Neutrophil (primary cell): ENCODE results near the gene CHADL.
A peak's percentile ranks its signal among the peaks of the same experiment; 100 is the strongest.

ENCODE experiments used
- H3K27ac ChIP-seq: fragments of 200-600 bp; sonication (generic); 2 replicates; pipeline ENCODE4 v1.5.1; 2016; ENCODE audit warnings: mild to moderate bottlenecking, moderate library complexity
- H3K27me3 ChIP-seq: fragments of 200-600 bp; sonication (generic); 2 replicates; pipeline ENCODE4 v1.6.0; 2016; ENCODE audit warnings: mild to moderate bottlenecking
- H3K36me3 ChIP-seq: fragments of 200-600 bp; sonication (generic); 2 replicates; pipeline ENCODE4 v1.5.1; 2017
- H3K4me1 ChIP-seq, 2 experiments: fragments of 200-600 bp in 1 of 2; sonication (generic) in 1 of 2; 1 replicate in 1 of 2; 2 replicates in 1 of 2; pipeline versions ENCODE4 v1.5.1 to v1.6.1; 2013 to 2016; ENCODE audit warnings: low read depth in 1 of 2, low read length in 1 of 2, mild to moderate bottlenecking in 1 of 2, moderate library complexity in 1 of 2; ENCODE audit not compliant: control insufficient read depth in 1 of 2, insufficient read depth in 1 of 2
- H3K4me3 ChIP-seq, 2 experiments: fragments of 200-600 bp in 1 of 2; sonication (generic) in 1 of 2; 1 replicate in 1 of 2; 2 replicates in 1 of 2; pipeline ENCODE4 v1.5.1; 2013 to 2016; ENCODE audit warnings: low read depth in 1 of 2, low read length in 1 of 2, mild to moderate bottlenecking in 1 of 2, moderate library complexity in 1 of 2
- H3K9me3 ChIP-seq: fragments of 200-600 bp; sonication (generic); 2 replicates; pipeline ENCODE4 v1.5.1; 2016
- TF ChIP-seq, protein P1 (sequence below): fragments of 200-600 bp; sonication (generic); IDR thresholded peaks from 2 replicates; pipeline ENCODE4 v1.5.1; 2016; ENCODE audit warnings: antibody characterized with exemption

Gene CHADL

DNA sequence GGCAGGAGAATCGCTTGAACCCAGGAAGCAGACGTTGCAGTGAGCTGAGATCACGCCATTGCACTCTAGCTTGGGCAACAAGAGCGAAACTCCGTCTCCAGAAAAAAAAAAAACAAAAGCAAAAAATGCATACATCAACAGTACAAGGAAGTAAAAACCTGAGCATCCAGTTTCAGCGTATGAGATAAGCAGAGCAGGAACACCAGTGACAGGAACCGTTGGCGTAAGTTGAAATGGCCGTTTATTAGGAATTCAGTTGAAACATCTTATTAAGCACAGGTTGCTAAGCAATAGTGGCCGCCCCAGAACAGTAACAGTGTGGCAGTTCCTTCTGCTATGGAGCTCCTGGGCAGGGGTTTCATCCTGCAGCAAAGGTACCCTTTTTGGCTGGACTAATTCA, 39.6 kb downstream of the CHADL start:
- TF ChIP-seq, protein P1, sequence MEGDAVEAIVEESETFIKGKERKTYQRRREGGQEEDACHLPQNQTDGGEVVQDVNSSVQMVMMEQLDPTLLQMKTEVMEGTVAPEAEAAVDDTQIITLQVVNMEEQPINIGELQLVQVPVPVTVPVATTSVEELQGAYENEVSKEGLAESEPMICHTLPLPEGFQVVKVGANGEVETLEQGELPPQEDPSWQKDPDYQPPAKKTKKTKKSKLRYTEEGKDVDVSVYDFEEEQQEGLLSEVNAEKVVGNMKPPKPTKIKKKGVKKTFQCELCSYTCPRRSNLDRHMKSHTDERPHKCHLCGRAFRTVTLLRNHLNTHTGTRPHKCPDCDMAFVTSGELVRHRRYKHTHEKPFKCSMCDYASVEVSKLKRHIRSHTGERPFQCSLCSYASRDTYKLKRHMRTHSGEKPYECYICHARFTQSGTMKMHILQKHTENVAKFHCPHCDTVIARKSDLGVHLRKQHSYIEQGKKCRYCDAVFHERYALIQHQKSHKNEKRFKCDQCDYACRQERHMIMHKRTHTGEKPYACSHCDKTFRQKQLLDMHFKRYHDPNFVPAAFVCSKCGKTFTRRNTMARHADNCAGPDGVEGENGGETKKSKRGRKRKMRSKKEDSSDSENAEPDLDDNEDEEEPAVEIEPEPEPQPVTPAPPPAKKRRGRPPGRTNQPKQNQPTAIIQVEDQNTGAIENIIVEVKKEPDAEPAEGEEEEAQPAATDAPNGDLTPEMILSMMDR: no peak
- Histone ChIP-seq H3K4me1 (peaks cover 28 to 31% of the 10 kb centered on the region in 2 experiments), H3K27me3 (peaks cover 30% of the 10 kb centered on the region), H3K36me3 (no peaks in the 10 kb centered on the region), H3K9me3 (no peaks in the 10 kb centered on the region), H3K4me3 (no peak overlapping the region), H3K27ac (no peak overlapping the region)

DNA sequence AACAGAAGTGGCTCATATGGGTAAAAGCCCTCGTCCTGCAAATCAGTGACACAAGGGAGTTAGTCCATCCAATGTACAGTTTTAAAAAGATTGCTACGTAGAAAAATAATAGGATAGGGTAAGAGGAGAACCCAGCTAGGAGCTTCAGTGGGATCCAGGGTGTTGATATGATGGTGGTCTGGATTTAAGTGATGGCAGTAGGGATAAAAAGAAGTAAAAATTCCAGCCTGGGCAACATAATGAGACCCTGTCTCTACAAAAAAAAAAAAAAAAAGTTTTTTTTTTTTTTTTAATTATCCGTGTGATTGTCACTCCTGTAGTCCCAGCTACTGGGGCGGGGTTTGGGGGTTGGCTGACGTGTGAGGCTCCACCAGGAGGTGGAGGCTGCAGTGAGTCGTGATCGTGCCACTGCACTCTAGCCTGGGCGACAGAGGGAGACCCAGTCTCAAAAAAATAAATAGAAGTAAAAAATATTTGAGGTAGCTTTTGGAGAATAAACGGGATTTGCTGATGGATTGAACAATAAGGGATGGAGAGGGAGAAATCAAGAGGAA, 42.6 kb downstream of the CHADL start:
- Histone ChIP-seq H3K9me3 (no peaks in the 10 kb centered on the region), H3K4me3 (peak overlapping the region; percentile 63 to 83), H3K4me1 (peaks cover 17 to 19% of the 10 kb centered on the region in 2 experiments), H3K27me3 (peaks cover 43% of the 10 kb centered on the region), H3K27ac (peak overlapping the region; percentile 33), H3K36me3 (no peaks in the 10 kb centered on the region)
- TF ChIP-seq, protein P1: no peak

DNA sequence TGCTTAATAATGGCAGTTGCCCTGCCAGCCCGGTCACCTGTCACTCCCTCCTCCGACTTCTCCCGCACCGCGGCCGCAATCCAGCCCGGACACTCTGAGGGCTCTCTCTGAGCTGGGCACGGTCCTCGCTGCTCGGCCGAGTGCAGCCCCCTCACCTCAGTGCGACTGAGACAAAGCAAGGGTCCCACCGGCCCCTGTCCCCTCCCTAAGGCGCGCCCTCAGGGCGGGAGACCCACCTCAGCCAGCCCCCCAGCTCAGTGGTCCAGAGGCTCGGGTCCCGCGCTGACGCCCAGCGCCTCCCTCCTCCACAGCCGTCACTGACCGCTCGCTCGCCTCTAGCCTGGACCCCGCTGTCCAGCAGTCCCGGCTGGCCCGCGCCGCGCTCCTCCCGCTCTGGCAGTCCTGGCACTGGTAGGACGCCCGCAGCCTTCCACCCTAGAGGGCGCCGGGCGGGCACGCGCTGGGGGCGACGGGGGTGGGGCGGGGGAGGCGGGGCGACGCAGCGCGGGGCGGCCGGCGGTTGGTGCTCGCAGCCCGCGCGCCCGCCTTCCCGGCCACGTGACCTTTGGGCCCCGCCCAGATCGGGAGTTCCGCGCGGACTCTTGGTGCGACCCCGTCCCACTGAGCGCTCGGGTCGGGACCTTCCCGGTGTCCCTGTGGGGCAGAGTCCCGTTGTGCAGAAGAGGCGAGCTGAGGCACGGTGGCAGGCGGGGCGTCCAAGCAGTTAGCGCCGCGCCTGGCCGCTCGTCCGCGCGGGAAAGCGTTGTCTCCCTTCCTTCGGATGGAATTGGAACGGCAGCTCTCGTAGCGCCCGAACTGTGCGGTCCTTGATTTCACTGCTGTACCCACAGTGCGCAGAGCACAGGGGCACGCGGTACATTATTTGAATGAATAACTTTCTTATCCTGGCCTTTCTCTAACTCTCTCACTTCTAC, 43.4 kb downstream of the CHADL start:
- Histone ChIP-seq H3K27me3 (peaks cover 43% of the 10 kb centered on the region), H3K27ac (peak overlapping the region; percentile 33), H3K36me3 (no peaks in the 10 kb centered on the region), H3K4me1 (peaks cover 17 to 19% of the 10 kb centered on the region in 2 experiments), H3K4me3 (peak overlapping the region; percentile 63 to 83), H3K9me3 (no peaks in the 10 kb centered on the region)
- TF ChIP-seq, protein P1: no peak

DNA sequence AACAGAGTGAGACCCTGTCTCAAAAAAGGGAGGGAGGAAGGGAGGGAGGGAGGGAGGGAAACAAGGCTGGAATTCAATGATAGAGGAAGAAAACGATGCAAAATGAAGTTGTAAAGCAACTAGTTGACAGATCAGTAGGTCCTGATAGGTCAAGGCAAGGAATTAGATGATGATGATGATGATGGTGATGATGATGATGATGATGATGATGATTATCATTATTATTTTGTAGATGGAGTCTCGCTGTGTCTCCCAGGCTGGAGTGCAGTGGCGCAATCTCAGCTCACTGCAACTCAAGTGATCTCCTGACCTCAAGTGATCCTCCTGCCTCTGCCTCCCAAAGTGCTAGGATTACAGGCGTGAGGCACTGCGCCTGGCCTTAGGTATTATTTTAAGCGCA, 46.9 kb downstream of the CHADL start:
- Histone ChIP-seq H3K9me3 (no peaks in the 10 kb centered on the region), H3K27me3 (peaks cover 33% of the 10 kb centered on the region), H3K4me3 (no peak overlapping the region), H3K36me3 (no peaks in the 10 kb centered on the region), H3K4me1 (peaks cover 17 to 19% of the 10 kb centered on the region in 2 experiments), H3K27ac (no peak overlapping the region)
- TF ChIP-seq, protein P1: no peak

DNA sequence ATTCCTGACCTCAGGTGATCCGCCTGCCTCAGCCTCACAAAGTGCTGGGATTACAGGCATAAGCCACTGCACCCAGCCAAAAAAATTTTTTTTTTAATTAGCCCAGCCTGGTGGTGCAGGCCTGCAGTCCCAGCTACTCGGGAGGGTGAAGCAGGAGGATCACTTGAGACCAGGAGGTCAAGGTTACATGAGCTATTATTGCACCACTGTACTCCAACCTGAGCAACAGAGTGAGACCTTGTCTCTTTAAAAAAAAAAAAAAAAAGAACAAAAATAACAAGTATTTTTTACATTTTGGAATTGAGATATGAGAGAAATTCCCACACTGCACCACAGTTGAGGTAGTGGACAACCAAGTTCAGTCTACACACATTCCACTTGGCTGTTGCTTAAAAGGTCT, 49.3 kb downstream of the CHADL start:
- no peaks in the 10 kb centered on the region for H3K36me3 ChIP-seq
- no peak overlapping the region for H3K4me3 ChIP-seq
- no peaks in the 10 kb centered on the region for H3K9me3 ChIP-seq
- no peak overlapping the region for H3K27ac ChIP-seq
- no peaks in the 10 kb centered on the region for H3K4me1 ChIP-seq
- TF ChIP-seq, protein P1: no peak
- peaks cover 17% of the 10 kb centered on the region for H3K27me3 ChIP-seq
